HepG2 (cell line): ENCODE measurements around the gene SEPTIN12. TPM values are rescaled to one million over a fixed set of nuclear protein-coding genes. Genes with fewer than 3 reads are reported as not detected.
A peak's percentile ranks its signal among the peaks of the same experiment; 100 is the strongest.

Experiments used
- ATAC-seq: fragments of 200-7000 bp; cut with Tn5 transposase; 3 replicates; pipeline ENCODE4 v1.9.1; 2020; ENCODE audit warnings: mild to moderate bottlenecking, moderate library complexity
- BruUV-seq: library from RNA; stranded (reverse); fragments of 400-500 nt; replicated peaks from 2 replicates; lab custom pipeline; 2021; lab: Mats Ljungman, UMichigan
- CTCF ChIA-PET: fragments of 300-600 bp; formaldehyde crosslinking; extraction: SDS; loops from one replicate; lab custom pipeline; 2021; ENCODE audit warnings: low total read pairs, inconsistent platforms, low intra/inter-chr PET ratio; lab: Yijun Ruan, JAX
- POLR2A ChIA-PET: fragments of 350-600 bp; sonication (Branson Sonifier 250); formaldehyde crosslinking; loops from one replicate; lab custom pipeline; 2020; ENCODE audit warnings: antibody characterized with exemption, inconsistent platforms; lab: Yijun Ruan, JAX
- DNase-seq: peaks from one replicate; pipeline ENCODE4 v3.0.0-alpha.2; 2015; ENCODE audit warnings: low spot score
- FAIRE-seq: peaks from 3 replicates; lab custom pipeline; 2011; peaks lifted over from hg19 to GRCh38; lab: Jason Lieb, UNC
- H2AFZ ChIP-seq: one replicate; pipeline ENCODE4 v1.6.1; 2011; ENCODE audit warnings: low read length, inconsistent platforms
- H3K27ac ChIP-seq: fragments of 300-600 bp; 3 replicates; pipeline ENCODE4 v1.8.0; 2011; ENCODE audit warnings: mixed run types, mild to moderate bottlenecking, mixed read lengths, low read length, inconsistent platforms; ENCODE audit not compliant: insufficient read depth; ENCODE audit errors: extremely low read length
- H3K27me3 ChIP-seq, 2 experiments: fragments of 200-600 bp in 1 of 2; 2 replicates in 1 of 2; 3 replicates in 1 of 2; pipeline versions ENCODE4 v1.6.0 to v1.8.0; 2011; ENCODE audit warnings: low read length in 2 of 2, mild to moderate bottlenecking in 2 of 2, moderate library complexity in 2 of 2, inconsistent platforms in 1 of 2; ENCODE audit not compliant: insufficient read depth in 2 of 2, control insufficient read depth in 1 of 2
- H3K36me3 ChIP-seq, 2 experiments: fragments of 200-600 bp in 1 of 2; replicated peaks in 1 of 2; 2 replicates in 1 of 2; 3 replicates in 1 of 2; pipeline versions ENCODE4 v1.5.1 to v1.8.0; 2011; ENCODE audit warnings: low read length in 2 of 2, inconsistent platforms in 1 of 2; ENCODE audit not compliant: insufficient read depth in 2 of 2, control insufficient read depth in 1 of 2
- H3K4me1 ChIP-seq: 2 replicates; pipeline ENCODE4 v1.5.1; 2012; ENCODE audit warnings: low read length, inconsistent platforms; ENCODE audit not compliant: insufficient read depth
- H3K4me2 ChIP-seq: 2 replicates; pipeline ENCODE4 v1.6.0; 2011; ENCODE audit warnings: low read depth, low read length, inconsistent platforms
- H3K4me3 ChIP-seq, 3 experiments: fragments of 200-600 bp in 1 of 3; sonication (generic), shearing (Covaris generic) in 1 of 3; replicated peaks in 1 of 3; 2 replicates each; pipeline ENCODE4 v1.5.1; 2011 to 2016; ENCODE audit warnings: low read length in 3 of 3, inconsistent platforms in 2 of 3, low read depth in 2 of 3, mild to moderate bottlenecking in 2 of 3, control low read depth in 1 of 3, mixed read lengths in 1 of 3; ENCODE audit not compliant: insufficient read depth in 1 of 3
- H3K79me2 ChIP-seq: one replicate; pipeline ENCODE4 v1.6.1; 2011; ENCODE audit warnings: low read length, inconsistent platforms; ENCODE audit not compliant: insufficient read depth
- H3K9ac ChIP-seq: 2 replicates; pipeline ENCODE4 v1.6.0; 2011; ENCODE audit warnings: mild to moderate bottlenecking, low read depth, low read length, inconsistent platforms; ENCODE audit not compliant: insufficient read depth
- H3K9me3 ChIP-seq: 2 replicates; pipeline ENCODE4 v1.5.1; 2012; ENCODE audit warnings: mild to moderate bottlenecking, low read length
- H4K20me1 ChIP-seq: 2 replicates; pipeline ENCODE4 v1.6.0; 2011; ENCODE audit warnings: inconsistent platforms, mild to moderate bottlenecking, low read length, moderate library complexity; ENCODE audit not compliant: insufficient read depth
- GTF2F1 ChIP-seq: fragments of 150-350 bp; IDR thresholded peaks from 2 replicates; pipeline ENCODE4 v1.6.1; 2014; ENCODE audit warnings: low read length
- KDM2A ChIP-seq: sonication (generic); formaldehyde crosslinking; IDR thresholded peaks from 2 replicates; pipeline ENCODE4 v1.4.0; 2020; ENCODE audit warnings: low read depth, missing genetic modification reagents, borderline replicate concordance
- KIAA2018 ChIP-seq: sonication (generic); formaldehyde crosslinking; IDR thresholded peaks from 2 replicates; pipeline ENCODE4 v1.5.0; 2020; ENCODE audit warnings: mild to moderate bottlenecking, missing genetic modification reagents, borderline replicate concordance
- MXD1 ChIP-seq: sonication (generic); formaldehyde crosslinking; IDR thresholded peaks from 2 replicates; pipeline ENCODE4 v1.4.0; 2020; ENCODE audit warnings: mild to moderate bottlenecking, missing genetic modification reagents
- NFKB2 ChIP-seq: sonication (generic); formaldehyde crosslinking; IDR thresholded peaks from 2 replicates; pipeline ENCODE4 v1.4.0; 2020; ENCODE audit warnings: missing genetic modification reagents, borderline replicate concordance
- TGIF2 ChIP-seq: IDR thresholded peaks from 2 replicates; pipeline ENCODE4 v1.6.1; 2016; ENCODE audit warnings: control low read depth, missing compliant biosample characterization
- THAP8 ChIP-seq: sonication (generic); formaldehyde crosslinking; IDR thresholded peaks from 2 replicates; pipeline ENCODE4 v1.5.1; 2020; ENCODE audit warnings: missing genetic modification reagents, mild to moderate bottlenecking, borderline replicate concordance
- ZBTB44 ChIP-seq: sonication (generic); formaldehyde crosslinking; IDR thresholded peaks from 2 replicates; pipeline ENCODE4 v1.4.0; 2020; ENCODE audit warnings: missing genetic modification reagents
- ZNF251 ChIP-seq: sonication (generic); formaldehyde crosslinking; IDR thresholded peaks from 2 replicates; pipeline ENCODE4 v1.9.0; 2021; ENCODE audit warnings: mild to moderate bottlenecking, missing genetic modification reagents
- ZNF552 ChIP-seq: sonication (generic); formaldehyde crosslinking; IDR thresholded peaks from 2 replicates; pipeline ENCODE4 v1.9.0; 2022; ENCODE audit warnings: missing genetic modification reagents, mild to moderate bottlenecking, borderline replicate concordance
- ZNF776 ChIP-seq: sonication (generic); formaldehyde crosslinking; IDR thresholded peaks from 2 replicates; pipeline ENCODE4 v1.4.0; 2020; ENCODE audit warnings: mild to moderate bottlenecking, missing genetic modification reagents
- WGBS: methylation state at CpG from one replicate; pipeline ENCODE4 v1.1.6; 2017; ENCODE audit warnings: low lambda C conversion rate; 5-methylcytosine and 5-hydroxymethylcytosine counted together
- in situ Hi-C: cut with HindIII; loops from 2 replicates; pipeline ENCODE4 v1.10.0; 2017; ENCODE audit warnings: low pct_unique_long_range_greater_than_20kb; ENCODE audit not compliant: extremely low pct_ligation_motif_present
- intact Hi-C: fragments of 100-400 bp; cut with micrococcal nuclease; formaldehyde crosslinking; loops from one replicate; pipeline ENCODE4 v1.10.0; 2022; ENCODE audit not compliant: unreplicated experiment
- polyA plus RNA-seq, 8 experiments: library from polyadenylated mRNA; depleted of rRNA in 3 of 8; stranded (reverse) in 7 of 8; unstranded in 1 of 8; fragments of >200 nt; fragmentation: Illumina TruSeq in 4 of 8; extraction: Trizol in 4 of 8; gene quantifications; 2 replicates each; pipeline versions ENCODE4 v1.2.1 to v1.2.3, GENCODE V29; 2011 to 2016; ENCODE audit warnings: low read depth in 4 of 8, missing spikeins in 1 of 8, mixed read lengths in 1 of 8; ENCODE audit not compliant: insufficient read depth in 1 of 8
- total RNA-seq, 5 experiments: library from RNA; depleted of rRNA; stranded (reverse); fragments of >200 nt; fragmentation: Illumina TruSeq; extraction: Trizol; gene quantifications; 2 replicates each; pipeline ENCODE4 v1.2.3, GENCODE V29; 2016; ENCODE audit warnings: low read depth in 1 of 5

The SEPTIN12 gene
- total and polyA plus RNA-seq, 2 of the 13 experiments (the other 11 are each of a cell fraction or from before 2014, with no cell fraction given), result 0.22 TPM; not detected in 1

- H3K27me3 ChIP-seq, result no peaks in the 10 kb centered on the region
- ATAC-seq (peak; percentile 7), FAIRE-seq (no peak), DNase-seq (no peak)
- H3K9me3 ChIP-seq, result no peaks in the 10 kb centered on the region
- ChIA-PET CTCF (no interaction called here), POLR2A (interaction anchor here (0.7 to 3.7 kb wide), 3 partner anchors 11 to 33 kb away, joined by 3 to 17 read pairs (median 12); partner anchors contain the start of genes SEPTIN12 and ZNF500)
- peak overlapping the region; percentile 83 for H3K27ac ChIP-seq
- no peaks in the 10 kb centered on the region for H3K79me2 ChIP-seq
- peaks cover 24% of the 10 kb centered on the region for H3K4me1 ChIP-seq
- intact Hi-C loops, result loop anchor here (5.0 kb wide), 1 partner anchor 69 kb away; the partner anchor contains the start of genes ANKS3 and DNAAF8
- no TSS peak for BruUV-seq
- in situ Hi-C loops, result no loop called here
- WGBS, result 39% methylated on average over 21 of the region's 29 CpGs
- H4K20me1 ChIP-seq, result no peaks in the 10 kb centered on the region
- peaks cover 0 to 22% of the 10 kb centered on the region in 2 experiments; a peak in 2 of 5 replicates for H3K36me3 ChIP-seq
- peak overlapping the region; percentile 20 for H2AFZ ChIP-seq
- H3K4me3 ChIP-seq, result peak overlapping the region; percentile 88 to 90 (median 90)
- H3K9ac ChIP-seq, result peak overlapping the region; percentile 65
- H3K4me2 ChIP-seq, result peak overlapping the region; percentile 93
- TF ChIP-seq MXD1 (CRISPR knock-in tag) (0 out of 2 replicates have a peak, but pooled peaks have one; percentile 9), ZNF251 (CRISPR knock-in tag) (no peak), NFKB2 (0 out of 2 replicates have a peak, but pooled peaks have one; percentile 33), ZNF552 (CRISPR knock-in tag) (0 out of 2 replicates have a peak, but pooled peaks have one; percentile 50), KDM2A (no peak), ZBTB44 (CRISPR knock-in tag) (no peak), TGIF2 (CRISPR knock-in tag) (no peak), KIAA2018 (CRISPR knock-in tag) (0 out of 2 replicates have a peak, but pooled peaks have one; percentile 47), THAP8 (CRISPR knock-in tag) (no peak), GTF2F1 (no peak), ZNF776 (CRISPR knock-in tag) (0 out of 2 replicates have a peak, but pooled peaks have one; percentile 51)
These were observed 13.2 kb upstream of the SEPTIN12 start for GRCh38 chr16:4801051-4801961.
